ENCODE results near the gene INAVA. TPM values are rescaled to one million over a fixed set of nuclear protein-coding genes. Genes with fewer than 3 reads are reported as not detected.
A peak's percentile ranks its signal among the peaks of the same experiment; 100 is the strongest.

The INAVA gene
- total and polyA plus RNA-seq, 10 of the 15 experiments (the other 5 are each of a cell fraction or from before 2014, with no cell fraction given): 3.6 to 15.4 (median 9.5) TPM

DNA sequence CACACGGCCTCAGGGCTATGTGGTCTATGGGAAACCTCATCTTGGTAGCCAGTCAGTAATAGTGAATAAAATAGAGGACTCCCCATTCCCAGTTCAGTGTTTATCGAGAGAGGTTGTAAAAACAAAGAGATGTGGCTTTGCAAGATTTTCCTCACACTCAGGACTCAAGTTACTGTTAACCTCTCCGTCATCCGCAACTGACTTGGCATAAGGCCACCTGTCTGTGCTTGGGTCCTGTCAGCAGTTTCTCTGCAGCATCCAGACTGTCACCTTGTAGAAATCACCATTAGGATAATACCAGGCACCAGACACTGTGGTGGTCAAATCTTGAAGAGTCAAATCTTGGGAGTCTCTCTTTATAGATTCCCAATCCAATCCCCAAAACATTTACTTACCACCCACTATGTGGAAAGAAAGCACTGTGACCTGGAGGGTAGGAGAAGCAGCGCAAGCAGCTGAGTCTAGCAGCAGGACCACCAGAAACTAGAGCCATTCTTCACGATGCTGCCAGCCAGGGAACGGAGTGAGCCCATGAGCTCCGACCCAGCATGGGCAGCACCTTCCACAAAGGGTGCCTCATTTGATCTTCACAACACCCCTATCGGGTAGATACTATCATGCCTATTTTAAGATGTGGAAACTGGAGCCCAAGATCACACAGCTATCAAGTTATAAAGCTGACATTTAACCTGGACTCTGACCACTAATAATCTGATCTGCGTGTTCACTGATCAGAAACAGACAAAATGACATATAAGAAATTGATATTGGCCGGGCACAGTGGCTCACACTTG, 27.5 kb upstream of the INAVA start (continued):
- TF ChIP-seq, protein P1, sequence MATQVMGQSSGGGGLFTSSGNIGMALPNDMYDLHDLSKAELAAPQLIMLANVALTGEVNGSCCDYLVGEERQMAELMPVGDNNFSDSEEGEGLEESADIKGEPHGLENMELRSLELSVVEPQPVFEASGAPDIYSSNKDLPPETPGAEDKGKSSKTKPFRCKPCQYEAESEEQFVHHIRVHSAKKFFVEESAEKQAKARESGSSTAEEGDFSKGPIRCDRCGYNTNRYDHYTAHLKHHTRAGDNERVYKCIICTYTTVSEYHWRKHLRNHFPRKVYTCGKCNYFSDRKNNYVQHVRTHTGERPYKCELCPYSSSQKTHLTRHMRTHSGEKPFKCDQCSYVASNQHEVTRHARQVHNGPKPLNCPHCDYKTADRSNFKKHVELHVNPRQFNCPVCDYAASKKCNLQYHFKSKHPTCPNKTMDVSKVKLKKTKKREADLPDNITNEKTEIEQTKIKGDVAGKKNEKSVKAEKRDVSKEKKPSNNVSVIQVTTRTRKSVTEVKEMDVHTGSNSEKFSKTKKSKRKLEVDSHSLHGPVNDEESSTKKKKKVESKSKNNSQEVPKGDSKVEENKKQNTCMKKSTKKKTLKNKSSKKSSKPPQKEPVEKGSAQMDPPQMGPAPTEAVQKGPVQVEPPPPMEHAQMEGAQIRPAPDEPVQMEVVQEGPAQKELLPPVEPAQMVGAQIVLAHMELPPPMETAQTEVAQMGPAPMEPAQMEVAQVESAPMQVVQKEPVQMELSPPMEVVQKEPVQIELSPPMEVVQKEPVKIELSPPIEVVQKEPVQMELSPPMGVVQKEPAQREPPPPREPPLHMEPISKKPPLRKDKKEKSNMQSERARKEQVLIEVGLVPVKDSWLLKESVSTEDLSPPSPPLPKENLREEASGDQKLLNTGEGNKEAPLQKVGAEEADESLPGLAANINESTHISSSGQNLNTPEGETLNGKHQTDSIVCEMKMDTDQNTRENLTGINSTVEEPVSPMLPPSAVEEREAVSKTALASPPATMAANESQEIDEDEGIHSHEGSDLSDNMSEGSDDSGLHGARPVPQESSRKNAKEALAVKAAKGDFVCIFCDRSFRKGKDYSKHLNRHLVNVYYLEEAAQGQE (IDR thresholded peaks at IDR 0.05; ENCODE audit: low read depth, low read length): no peak
- TF ChIP-seq SREBF1 (IDR thresholded peaks at IDR 0.05; ENCODE audit: low read length): no peak
- TF ChIP-seq, protein P2, sequence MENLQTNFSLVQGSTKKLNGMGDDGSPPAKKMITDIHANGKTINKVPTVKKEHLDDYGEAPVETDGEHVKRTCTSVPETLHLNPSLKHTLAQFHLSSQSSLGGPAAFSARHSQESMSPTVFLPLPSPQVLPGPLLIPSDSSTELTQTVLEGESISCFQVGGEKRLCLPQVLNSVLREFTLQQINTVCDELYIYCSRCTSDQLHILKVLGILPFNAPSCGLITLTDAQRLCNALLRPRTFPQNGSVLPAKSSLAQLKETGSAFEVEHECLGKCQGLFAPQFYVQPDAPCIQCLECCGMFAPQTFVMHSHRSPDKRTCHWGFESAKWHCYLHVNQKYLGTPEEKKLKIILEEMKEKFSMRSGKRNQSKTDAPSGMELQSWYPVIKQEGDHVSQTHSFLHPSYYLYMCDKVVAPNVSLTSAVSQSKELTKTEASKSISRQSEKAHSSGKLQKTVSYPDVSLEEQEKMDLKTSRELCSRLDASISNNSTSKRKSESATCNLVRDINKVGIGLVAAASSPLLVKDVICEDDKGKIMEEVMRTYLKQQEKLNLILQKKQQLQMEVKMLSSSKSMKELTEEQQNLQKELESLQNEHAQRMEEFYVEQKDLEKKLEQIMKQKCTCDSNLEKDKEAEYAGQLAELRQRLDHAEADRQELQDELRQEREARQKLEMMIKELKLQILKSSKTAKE (IDR thresholded peaks at IDR 0.05; ENCODE audit: low read depth, poor library complexity, severe bottlenecking): no peak
- TF ChIP-seq MXI1 (IDR thresholded peaks at IDR 0.05; ENCODE audit: low read depth, low read length): no peak
- no peak for TF ChIP-seq RAD21 (IDR thresholded peaks at IDR 0.05; ENCODE audit: insufficient read depth, low read depth, low read length)
- TF ChIP-seq BMI1 (IDR thresholded peaks at IDR 0.05; ENCODE audit: borderline replicate concordance): no peak
- peak; percentile 8; the same call in 1 of the 2 replicates for TF ChIP-seq IKZF1 (conservative IDR thresholded peaks at IDR 0.05)
- TF ChIP-seq YBX1 (IDR thresholded peaks at IDR 0.05): no peak
- TF ChIP-seq, protein P3, sequence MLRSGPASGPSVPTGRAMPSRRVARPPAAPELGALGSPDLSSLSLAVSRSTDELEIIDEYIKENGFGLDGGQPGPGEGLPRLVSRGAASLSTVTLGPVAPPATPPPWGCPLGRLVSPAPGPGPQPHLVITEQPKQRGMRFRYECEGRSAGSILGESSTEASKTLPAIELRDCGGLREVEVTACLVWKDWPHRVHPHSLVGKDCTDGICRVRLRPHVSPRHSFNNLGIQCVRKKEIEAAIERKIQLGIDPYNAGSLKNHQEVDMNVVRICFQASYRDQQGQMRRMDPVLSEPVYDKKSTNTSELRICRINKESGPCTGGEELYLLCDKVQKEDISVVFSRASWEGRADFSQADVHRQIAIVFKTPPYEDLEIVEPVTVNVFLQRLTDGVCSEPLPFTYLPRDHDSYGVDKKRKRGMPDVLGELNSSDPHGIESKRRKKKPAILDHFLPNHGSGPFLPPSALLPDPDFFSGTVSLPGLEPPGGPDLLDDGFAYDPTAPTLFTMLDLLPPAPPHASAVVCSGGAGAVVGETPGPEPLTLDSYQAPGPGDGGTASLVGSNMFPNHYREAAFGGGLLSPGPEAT (IDR thresholded peaks at IDR 0.05; ENCODE audit: low read depth): no peak
- TF ChIP-seq ZZZ3 (IDR thresholded peaks at IDR 0.05; ENCODE audit: control insufficient read depth, insufficient read length, low read depth): no peak
- TF ChIP-seq ZNF274 (IDR thresholded peaks at IDR 0.05; ENCODE audit: insufficient read depth, insufficient read length): no peak
- TF ChIP-seq NFYB (IDR thresholded peaks at IDR 0.05; ENCODE audit: insufficient read depth, low read depth, low read length): 0 out of 2 replicates have a peak, but pooled peaks have one; percentile 5
- TF ChIP-seq RUNX3 (IDR thresholded peaks at IDR 0.05; ENCODE audit: low read length): no peak
- TF ChIP-seq FOXK2 (IDR thresholded peaks at IDR 0.05): no peak
- TF ChIP-seq MTA2 (IDR thresholded peaks at IDR 0.05; ENCODE audit: low read depth): no peak
- no peak for TF ChIP-seq YY1 (IDR thresholded peaks at IDR 0.05; ENCODE audit: low read depth, low read length)
- no peak for TF ChIP-seq MYC (IDR thresholded peaks at IDR 0.05; ENCODE audit: insufficient read depth, insufficient read length, insufficient replicate concordance, low read length, severe bottlenecking)
- TF ChIP-seq STAT1 (conservative IDR thresholded peaks at IDR 0.05): no peak
- no peak for TF ChIP-seq EED (IDR thresholded peaks at IDR 0.05; ENCODE audit: low read depth)
- TF ChIP-seq MLLT1 (IDR thresholded peaks at IDR 0.05): 0 out of 2 replicates have a peak, but pooled peaks have one; percentile 35
- TF ChIP-seq EP300 (IDR thresholded peaks at IDR 0.05; ENCODE audit: borderline replicate concordance in 1 of 2, control insufficient read depth in 1 of 2, low read depth in 2 of 2, low read length in 2 of 2): 0 out of 4 replicates have a peak, but pooled peaks of 1 of the 2 experiments have one; percentile 19
- TF ChIP-seq LARP7 (IDR thresholded peaks at IDR 0.05): no peak

All from GM12878 (cell line).